ENCODE results near the gene LACC1.

Gene LACC1

DNA sequence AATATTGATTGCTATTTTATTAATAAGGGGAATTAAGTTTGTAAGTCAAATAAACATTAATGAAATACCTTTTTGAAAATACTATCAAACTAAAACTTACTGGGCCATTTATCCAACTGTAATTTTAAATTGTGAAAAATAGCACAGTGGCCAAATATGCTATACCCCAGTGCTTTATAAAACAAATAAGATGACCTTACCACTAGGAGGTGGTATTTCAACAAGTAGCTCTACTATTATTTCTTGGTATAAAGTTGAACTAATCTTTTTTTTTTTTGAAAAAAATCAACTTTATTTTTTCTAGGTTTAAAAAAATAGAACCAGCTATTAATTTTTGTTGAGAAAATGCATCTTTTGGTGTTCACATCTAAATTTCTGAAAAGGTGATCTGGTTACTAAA, 14.7 kb downstream of the LACC1 start:
- DNase-seq, result no peak

DNA sequence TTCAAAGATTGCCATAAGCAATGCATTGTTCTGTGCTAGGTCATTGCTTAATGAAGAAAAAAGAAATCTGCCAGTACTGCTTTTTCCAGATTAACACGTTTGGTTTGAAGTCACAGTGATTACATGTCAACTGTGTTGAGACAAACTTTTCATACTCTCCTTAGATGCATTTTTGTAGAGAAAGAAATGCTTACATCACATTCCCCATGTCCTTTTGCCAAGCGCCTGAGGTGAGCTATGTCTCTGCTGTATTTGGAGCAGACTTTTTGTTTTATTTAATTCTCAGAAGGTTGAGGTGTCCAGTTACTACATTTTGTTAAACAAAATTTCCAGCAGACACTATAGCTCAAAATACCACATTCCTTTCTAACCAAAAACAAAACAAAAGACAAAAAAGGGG, 16.2 kb downstream of the LACC1 start:
- DNase-seq, result no peak

DNA sequence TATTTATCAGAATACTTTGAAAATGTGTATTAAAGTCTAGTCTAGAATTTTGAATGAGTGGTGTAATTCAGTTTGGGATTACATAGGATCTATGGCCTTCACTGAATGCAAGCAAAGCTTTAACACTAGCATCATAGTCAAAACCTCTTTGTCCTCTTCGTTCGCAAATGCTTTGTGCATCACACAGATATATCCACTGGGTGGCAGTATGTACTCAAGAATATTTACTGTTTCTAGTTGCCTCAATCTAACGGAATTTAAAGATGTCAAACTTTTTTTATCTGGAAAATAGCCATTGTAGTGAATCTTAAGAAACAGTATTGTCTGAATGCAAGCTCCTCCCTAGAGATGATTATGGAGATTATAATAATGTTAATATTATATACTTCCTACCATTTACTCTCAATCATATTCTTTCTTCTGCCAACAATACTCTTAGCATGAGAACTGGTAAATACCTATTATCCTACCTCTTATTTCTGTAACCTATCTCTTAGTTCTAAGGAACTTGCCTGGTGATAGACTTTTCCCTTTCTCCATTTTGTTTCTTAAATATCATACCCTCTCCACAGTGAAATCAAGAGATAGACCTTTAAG, 25.8 kb downstream of the LACC1 start:
- peak; percentile 23 for DNase-seq

DNA sequence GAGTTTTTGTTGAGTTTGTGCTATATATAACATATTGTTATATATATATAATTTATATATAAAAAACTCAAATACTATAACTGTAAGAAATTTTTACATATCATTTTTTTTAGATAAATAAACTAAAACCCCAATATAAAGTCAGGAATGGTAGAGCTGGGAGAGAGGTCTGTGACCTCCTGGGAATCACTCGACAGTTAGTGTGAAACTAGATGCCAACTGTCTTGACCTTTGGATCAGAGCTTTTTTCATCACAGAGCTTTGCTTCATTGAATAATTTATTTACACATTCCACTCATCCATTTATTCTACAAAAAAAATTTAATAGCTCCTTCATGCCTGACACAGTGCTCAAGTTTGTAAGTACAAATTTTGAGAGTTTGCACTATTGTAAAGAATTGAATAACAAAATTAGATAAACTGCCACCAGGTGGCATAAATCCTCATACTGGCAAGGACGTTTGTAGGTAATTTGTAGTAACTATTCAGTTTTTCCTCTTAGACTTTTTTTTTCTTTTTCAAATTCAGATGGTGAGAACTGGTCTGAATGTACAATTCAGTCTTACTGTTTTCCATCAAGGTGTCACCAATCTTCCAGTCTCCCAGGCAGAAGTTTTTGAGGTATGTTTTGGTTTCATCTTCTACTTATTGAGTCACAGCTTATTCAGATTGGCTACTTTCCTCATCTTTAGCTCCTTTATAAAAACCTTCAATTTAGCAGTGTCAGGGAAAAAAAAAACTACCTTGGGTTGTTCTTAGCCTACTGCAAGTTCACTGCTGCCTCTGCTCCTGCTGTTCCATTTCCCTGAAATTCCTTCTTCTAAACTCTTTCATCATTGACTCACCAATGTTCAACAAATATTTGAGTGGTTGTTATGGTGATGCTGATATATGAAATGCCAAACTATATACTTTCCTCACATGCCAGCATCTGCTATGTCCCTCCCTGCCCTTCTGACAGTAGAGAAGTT, 28.7 kb downstream of the LACC1 start:
- DNase-seq, result no peak

DNA sequence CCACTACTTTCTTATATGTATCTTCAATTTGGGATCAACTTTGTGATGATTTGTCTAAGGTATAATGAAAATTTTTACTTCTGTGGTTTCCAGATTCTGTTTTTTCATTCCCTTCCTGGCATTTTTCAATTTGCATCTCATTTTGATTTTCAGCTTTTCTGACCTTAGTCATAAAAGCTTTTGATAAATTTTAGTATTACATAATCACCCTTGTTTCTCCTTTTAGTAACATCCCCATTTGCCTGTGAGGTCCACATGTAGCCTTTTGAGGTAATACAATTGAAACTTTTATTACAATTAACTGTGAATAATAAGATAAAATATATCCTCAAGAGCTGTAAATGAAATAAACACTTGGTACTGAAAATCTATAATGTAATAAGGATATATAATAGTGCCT, 31.2 kb downstream of the LACC1 start:
- no peak for DNase-seq

DNA sequence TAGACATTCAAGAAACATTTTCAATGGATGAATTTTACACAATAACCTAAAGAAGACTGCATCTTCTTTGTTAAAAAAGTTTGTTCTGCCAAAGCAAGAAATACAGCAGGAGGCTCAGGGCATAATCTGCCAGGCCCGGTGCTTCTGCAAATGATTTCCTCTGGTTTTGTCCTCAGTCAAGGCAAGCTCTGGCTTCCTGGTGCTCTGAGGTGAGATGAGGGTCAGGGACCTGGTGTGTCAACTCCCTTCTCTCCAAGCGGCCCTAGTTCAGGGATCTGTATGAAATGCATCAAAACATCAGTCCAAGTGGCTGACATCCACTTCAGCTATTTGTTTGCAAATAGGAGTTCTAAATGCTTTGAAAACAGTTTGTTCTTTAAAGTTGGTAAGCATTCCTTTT, 31.6 kb downstream of the LACC1 start:
- DNase-seq, result no peak

DNA sequence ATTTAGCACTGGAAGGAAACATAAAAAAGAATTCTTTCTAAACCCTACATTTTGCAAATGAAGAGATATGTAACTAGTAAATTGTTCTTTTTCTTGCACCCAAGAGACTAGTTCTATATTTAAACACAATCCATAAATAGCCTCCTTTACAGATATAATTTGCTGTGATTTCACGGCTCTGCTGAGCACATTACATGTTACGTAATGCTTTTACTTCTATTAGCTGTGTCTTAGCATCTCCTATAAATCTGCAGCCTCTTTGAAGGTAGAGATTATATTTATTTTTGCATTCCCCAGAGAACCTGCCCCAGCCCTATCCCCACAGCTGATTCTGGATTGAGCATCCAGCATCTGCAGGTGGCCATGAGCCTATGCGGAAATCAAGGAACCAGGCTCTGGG, 32.2 kb downstream of the LACC1 start:
- DNase-seq, result no peak

DNA sequence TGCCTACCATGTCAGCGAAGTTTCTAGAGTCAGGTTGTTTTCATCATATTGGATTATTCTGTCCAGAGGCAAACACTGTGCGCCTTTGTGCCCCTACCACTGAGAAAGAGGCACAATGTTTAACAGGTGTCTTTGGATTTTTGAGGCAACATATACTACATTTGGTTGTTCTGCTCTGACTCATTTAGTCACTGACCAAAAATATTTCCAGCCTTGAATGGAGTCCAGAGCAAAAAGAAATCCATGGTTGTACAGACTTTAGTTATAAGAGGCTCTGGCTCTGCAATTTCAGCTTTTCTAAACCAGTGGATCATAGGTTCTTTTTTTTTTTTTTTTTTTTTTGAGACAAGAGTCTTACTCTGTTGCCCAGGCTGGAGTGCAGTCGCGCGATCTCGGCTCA, 35.7 kb downstream of the LACC1 start:
- DNase-seq, result no peak

DNA sequence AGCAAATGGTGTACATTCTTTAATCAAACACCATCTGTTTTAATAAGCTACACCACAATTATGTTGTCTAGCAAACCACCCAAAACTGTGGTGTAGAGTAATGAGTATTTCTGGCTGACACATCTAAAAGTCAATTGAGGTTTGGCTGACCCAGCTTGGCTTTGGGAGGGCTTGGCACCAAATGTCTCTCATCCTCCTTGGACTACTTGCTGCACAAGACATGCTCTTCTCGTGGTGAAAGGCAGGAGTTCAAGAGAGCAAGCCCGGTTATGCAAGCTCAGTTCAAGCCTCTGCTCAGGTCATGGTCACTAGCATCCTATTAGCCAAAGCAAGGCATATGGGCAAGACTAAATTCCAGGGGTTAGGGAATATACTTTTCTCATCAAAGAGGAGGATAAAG, 37.1 kb downstream of the LACC1 start:
- DNase-seq, result no peak

DNA sequence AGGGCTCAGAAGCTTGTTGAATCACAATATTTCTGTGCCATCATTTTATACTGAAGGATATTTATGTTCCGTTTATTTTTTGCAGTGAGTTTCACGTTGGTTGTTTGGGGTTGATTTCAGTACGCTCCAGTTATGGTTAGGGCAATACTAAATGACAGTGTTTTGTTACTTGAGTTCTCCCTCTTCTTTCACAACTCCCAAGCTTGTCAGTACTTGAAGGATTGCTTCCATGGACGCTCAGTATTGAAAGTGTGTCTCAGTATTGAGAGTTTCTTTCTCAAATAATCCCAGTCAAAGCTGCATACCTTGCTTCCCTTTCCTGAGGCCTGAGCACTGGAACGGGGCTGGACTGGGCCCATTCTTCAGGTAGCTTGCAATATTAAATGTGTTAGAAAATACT, 38.9 kb downstream of the LACC1 start:
- DNase-seq, result no peak

DNA sequence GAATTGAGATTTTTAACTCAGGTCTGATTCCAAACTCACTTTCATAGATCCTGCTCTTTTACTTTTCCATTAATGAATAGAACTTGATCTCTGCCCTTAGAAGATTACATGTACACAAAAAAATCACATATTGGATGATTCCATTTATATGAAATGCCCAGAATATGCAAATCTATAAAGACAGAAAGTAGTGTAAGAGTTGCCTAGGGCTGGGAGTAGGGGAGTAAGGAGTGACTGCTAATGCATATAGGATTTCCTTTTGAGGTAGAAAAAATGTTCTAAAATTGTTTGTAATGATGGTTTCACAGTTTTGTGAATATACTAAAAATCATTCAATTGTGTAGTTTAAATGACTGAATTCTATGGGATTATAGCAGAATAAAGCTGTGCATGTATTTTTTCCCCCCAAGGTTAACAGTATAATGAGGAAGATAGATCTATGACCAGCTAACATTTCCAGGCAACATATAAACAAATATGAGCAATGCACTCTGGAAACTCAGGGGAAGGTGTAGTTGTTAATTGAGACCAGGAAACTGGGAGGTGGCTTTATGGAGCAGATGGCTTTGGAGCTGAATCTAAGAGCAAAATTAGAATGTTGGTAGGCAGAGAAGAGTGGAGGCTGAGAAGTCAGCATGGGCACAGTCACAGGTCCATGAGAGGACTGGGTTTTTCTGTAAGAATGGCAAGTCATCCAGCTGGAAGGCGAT, 41.4 kb downstream of the LACC1 start:
- DNase-seq, result no peak

DNA sequence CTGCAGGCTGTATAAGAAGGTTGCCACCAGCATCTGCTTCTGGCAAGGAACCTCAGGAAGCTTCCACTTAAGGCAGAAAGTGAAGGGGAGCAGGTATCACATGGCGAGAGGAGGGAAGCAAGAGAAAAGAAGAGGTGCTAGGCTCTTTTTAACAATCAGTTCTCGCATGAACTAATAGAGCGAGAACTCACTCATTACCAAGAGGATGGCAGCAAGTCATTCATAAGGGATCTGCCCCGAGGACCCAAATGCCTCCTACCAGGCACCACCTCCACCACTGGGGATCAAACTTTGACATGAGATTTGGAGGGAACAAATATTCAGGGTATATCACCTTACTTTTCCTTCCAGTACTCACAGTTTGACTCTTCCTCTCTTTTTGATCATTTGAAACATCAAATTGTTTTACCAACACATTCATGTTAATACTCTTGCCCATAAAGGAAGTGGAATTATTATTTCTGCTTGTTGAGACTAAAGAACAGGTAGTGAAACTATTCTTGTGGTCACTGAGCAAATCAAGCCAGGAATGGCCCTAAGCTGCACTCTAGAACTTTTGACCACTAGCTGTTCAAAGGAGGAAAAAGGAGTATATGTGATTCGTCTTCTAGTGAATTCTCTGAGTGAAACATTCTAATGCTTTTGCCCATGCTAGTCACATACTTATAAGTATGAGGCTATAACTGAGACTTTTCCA, 45.0 kb downstream of the LACC1 start:
- no peak for DNase-seq

DNA sequence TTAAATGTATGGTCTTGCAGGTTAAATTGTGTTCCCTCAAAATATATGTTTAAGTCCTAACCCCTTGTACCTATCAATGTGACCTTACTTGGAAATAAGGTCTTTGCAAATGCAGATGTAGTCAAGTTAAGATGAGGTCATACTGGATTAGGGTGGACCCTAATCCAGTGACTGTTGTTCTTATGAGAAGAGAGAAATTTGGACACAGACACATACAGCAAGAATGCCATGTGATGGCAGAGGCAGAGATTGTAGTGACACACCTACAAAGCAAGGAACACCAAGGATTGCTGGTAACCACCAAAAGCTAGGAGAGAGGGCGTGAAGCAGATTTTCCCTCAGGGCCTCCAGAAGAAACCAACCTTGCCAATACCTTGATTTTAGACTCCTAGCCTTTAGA, 50.2 kb downstream of the LACC1 start:
- DNase-seq, result no peak

DNA sequence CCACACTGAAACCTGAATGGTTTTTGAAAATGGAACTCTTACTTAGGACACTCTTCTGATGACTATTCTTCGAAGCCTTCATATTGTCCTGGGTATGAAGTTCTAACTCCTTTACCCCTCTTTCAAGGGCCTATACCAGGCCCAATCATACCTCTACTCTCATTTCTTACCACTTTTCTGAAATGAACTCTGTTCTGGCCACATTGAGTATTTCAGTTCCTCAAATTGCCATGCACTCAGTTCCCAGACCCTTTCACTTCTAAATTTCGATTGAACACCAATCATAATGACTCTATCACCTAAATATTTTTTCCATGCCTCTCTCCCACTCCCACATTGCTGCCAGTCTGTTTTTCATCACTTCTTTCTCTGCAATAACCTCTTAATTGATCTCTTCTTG, 53.7 kb downstream of the LACC1 start:
- no peak for DNase-seq

DNA sequence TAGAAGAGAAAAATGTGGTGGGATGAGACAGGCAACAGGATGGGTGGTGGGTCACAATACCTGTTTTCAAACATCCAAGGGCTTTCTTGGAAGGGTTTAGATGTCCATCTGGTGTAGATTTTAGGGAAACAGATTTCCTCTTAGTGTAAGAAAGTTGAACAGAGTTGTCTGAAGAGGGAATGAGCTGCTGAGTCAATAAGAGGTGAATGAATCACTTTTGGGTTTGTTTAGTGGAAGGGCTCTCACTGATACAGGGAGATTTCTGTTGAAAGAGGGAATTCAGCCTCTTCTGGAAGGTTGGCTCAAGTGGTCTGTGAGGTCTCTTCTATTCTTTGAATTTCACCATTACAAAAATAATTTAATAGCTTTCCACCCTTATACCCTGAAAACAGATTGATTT, 54.6 kb downstream of the LACC1 start:
- no peak for DNase-seq

DNA sequence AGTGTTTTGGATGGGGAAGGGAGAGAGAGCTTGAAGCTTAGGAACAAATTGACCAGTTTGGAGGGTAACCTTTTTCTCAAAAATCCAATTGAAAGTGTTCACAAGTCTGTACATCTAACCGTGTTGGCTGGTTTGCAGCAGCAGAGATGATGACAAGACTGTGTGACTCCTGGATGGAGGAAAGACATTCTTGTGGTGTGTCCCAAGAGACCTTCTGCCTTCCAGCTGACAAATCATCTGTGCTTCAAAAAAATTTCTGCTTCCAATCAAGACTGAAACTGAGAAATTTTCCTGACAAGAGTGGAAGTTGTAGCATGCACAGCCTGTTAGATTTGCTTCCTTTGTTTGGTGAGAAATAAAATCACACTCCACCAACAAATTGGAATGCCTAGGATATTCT, 56.2 kb downstream of the LACC1 start:
- no peak for DNase-seq

DNA sequence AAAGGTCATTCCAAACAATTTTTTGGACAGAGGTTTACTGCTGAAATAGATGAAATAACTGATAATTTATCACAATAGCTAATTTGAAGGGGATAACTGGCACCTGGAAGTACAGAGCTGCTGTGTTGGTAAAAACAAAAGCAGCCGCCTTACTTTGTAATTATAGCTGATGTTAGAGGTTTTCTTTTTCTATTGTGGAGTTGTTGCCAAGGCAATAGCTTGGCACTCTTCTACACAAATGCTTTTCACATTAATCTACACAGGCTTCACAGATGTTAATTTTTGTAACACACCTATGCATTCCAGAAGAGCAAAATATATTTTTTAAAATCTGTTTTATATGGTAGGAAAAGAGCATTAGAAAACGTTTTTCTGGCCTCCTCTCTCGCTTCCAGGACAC, 56.9 kb downstream of the LACC1 start:
- no peak for DNase-seq

DNA sequence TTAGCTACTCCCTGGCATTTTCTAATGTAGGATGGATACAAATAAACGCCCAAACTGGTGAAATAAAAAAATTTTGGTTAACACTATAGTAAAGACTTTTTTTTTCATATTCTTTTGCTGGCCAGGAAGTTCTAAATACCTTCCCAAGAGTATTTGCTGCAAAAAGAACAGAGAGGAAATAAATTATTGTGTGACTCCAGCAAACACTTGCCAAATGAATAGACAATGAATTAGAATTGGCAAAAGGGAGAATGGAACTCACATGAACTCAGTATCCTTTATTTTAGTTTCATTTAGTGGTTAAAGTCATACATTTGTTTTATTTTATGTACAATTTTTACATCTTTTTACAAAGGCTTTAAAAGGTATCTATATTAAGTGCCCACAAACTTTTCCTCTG, 58.1 kb downstream of the LACC1 start:
- no peak for DNase-seq

DNA sequence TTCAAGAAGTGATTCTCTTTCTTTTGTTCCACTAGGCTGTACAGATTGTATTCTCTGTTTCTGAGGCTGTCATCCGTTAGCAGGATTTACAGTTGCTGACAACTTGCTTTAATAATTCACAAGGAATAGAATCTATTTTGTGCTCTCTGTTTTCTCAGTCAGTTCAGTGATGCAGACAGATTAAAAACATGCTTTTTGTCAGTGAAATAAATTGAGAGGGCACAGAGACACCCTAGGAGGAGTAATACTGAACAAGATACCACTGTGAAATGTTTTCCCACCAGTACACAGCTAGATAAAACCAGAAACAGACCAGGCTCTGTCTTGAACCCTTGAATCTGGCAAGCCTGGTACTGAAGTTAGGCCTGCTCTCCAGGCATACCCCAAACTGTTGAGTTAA, 58.7 kb downstream of the LACC1 start:
- DNase-seq, result no peak

DNA sequence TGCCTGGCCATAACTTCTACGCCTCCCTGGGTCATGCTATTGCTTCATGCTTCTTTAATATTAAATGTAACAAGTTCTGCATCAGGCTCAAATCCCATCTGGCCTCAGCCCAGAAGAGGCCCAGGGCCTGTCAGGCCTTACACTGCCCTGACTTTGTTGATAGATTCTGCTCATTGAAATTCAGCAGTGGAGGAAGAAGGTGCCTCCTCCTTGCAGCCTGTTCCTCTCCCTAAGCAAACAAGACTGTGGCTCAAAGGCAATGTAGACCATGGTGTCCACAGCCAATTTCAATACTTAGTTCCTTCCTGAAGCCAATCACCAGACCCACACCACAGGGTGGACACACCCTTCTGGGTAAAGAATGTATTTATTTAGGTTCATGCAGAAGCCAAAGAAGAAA, 59.4 kb downstream of the LACC1 start:
- DNase-seq, result no peak

DNA sequence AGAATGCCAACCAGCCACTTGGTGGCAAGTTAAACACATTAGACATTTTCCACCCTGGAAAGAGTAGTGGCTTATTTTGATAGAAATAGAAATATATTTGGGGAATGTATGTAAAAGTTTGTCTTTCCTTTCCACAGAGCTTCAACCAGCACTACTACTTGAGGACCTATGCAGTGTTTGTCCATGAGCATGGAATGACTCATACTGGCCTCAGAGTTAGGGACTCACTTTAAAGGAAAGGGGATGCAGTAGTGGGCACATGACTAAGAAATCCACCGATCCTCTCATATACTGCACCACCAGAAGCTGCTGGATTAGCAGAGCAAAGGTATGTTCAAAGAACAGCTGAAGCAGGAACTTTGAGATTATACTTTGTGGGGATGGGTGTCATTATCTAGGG, 62.6 kb downstream of the LACC1 start:
- DNase-seq, result no peak

Data from NCI-H187 treated with DMSO at 0.1 percent for 48 hours (cell line).